WTC11 (cell line): ENCODE results near the gene SLC7A7.
A peak's percentile ranks its signal among the peaks of the same experiment; 100 is the strongest.

Experiments used
- STAT6 ChIP-seq: sonication (generic); formaldehyde crosslinking; conservative IDR thresholded peaks from 2 replicates; pipeline ENCODE4 v1.8.1; 2023; ENCODE audit warnings: mild to moderate bottlenecking, low read depth, missing genetic modification reagents, moderate library complexity
- USF1 ChIP-seq: sonication (generic); formaldehyde crosslinking; IDR thresholded peaks from 2 replicates; pipeline ENCODE4 v1.8.0; 2022; ENCODE audit warnings: mild to moderate bottlenecking, missing genetic modification reagents
- USF2 ChIP-seq: sonication (generic); formaldehyde crosslinking; IDR thresholded peaks from 2 replicates; pipeline ENCODE4 v1.8.1; 2023; ENCODE audit warnings: mild to moderate bottlenecking, missing genetic modification reagents, moderate library complexity
- ZNF121 ChIP-seq: sonication (generic); formaldehyde crosslinking; IDR thresholded peaks from 2 replicates; pipeline ENCODE4 v1.8.0; 2023; ENCODE audit warnings: missing genetic modification reagents
- ZNF317 ChIP-seq: sonication (generic); formaldehyde crosslinking; IDR thresholded peaks from 2 replicates; pipeline ENCODE4 v1.8.1; 2023; ENCODE audit warnings: low read depth, mild to moderate bottlenecking, moderate library complexity, missing genetic modification reagents, borderline replicate concordance
- TF ChIP-seq, protein P1 (sequence below): fragments of 200-600 bp; IDR thresholded peaks from 2 replicates; pipeline ENCODE4 v1.8.0; 2022; ENCODE audit warnings: antibody characterized with exemption

DNA sequence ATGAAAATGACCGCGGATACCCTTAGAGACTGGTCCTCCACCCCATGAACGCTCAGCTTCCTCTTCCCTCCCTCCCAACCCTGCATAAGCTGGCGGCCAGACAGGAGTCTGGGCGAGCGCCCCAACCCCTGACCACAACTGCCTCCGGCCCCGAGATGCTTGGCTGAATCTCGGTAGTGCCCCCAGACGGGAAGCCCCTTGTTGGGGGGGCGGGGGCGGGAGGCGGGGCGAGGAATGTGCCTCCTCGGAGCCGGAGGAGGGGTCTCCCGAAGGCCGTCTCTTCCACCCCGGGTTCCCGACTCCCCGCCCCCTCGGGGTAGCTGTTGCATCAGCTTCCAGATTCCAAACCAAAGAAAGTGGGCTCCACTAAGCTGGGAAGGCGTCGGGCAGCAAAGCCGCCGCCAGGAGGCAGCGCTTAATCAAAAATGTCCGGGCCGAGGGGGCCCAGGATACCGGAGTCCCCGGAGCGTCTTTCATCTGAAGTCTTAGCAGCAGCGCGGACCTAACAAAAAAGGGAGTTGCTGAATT is 7.4 kb upstream of the SLC7A7 start:
- no peak for TF ChIP-seq ZNF317 (CRISPR knock-in tag)
- TF ChIP-seq USF2 (CRISPR knock-in tag), result no peak
- no peak for TF ChIP-seq USF1 (CRISPR knock-in tag)
- TF ChIP-seq, protein P1, sequence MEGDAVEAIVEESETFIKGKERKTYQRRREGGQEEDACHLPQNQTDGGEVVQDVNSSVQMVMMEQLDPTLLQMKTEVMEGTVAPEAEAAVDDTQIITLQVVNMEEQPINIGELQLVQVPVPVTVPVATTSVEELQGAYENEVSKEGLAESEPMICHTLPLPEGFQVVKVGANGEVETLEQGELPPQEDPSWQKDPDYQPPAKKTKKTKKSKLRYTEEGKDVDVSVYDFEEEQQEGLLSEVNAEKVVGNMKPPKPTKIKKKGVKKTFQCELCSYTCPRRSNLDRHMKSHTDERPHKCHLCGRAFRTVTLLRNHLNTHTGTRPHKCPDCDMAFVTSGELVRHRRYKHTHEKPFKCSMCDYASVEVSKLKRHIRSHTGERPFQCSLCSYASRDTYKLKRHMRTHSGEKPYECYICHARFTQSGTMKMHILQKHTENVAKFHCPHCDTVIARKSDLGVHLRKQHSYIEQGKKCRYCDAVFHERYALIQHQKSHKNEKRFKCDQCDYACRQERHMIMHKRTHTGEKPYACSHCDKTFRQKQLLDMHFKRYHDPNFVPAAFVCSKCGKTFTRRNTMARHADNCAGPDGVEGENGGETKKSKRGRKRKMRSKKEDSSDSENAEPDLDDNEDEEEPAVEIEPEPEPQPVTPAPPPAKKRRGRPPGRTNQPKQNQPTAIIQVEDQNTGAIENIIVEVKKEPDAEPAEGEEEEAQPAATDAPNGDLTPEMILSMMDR, result peak; percentile 67
- no peak for TF ChIP-seq ZNF121 (CRISPR knock-in tag)
- no peak for TF ChIP-seq STAT6
